Ishikawa (cell line): ENCODE data around the gene NR1D2.

ENCODE experiments used
- CEBPB ChIP-seq: IDR thresholded peaks from 2 replicates; pipeline ENCODE4 v1.6.1; 2012
- CREB1 ChIP-seq: IDR thresholded peaks from 2 replicates; pipeline ENCODE4 v1.6.1; 2012; ENCODE audit warnings: low read depth
- EGR1 ChIP-seq: IDR thresholded peaks from 2 replicates; pipeline ENCODE4 v1.6.1; 2012
- EP300 ChIP-seq: IDR thresholded peaks from 2 replicates; pipeline ENCODE4 v1.6.1; 2012; ENCODE audit warnings: borderline replicate concordance
- FOXM1 ChIP-seq: IDR thresholded peaks from 2 replicates; pipeline ENCODE4 v1.6.1; 2012; ENCODE audit warnings: low read depth, borderline replicate concordance
- MAX ChIP-seq: IDR thresholded peaks from 2 replicates; pipeline ENCODE4 v1.6.1; 2012
- NFIC ChIP-seq: IDR thresholded peaks from 2 replicates; pipeline ENCODE4 v1.6.1; 2012
- RAD21 ChIP-seq: IDR thresholded peaks from 2 replicates; pipeline ENCODE4 v1.6.1; 2012; ENCODE audit warnings: low read depth
- REST ChIP-seq: IDR thresholded peaks from 2 replicates; pipeline ENCODE4 v1.6.1; 2012; ENCODE audit warnings: low read depth, mild to moderate bottlenecking
- TAF1 ChIP-seq: IDR thresholded peaks from 2 replicates; pipeline ENCODE4 v1.6.1; 2012; ENCODE audit warnings: low read depth, mild to moderate bottlenecking
- TCF12 ChIP-seq: IDR thresholded peaks from 2 replicates; pipeline ENCODE4 v1.6.1; 2012; ENCODE audit warnings: low read depth
- TEAD4 ChIP-seq: IDR thresholded peaks from 2 replicates; pipeline ENCODE4 v1.6.1; 2012
- USF1 ChIP-seq: IDR thresholded peaks from 2 replicates; pipeline ENCODE4 v1.6.1; 2012
- YY1 ChIP-seq: IDR thresholded peaks from 2 replicates; pipeline ENCODE4 v1.6.1; 2012; ENCODE audit warnings: low read depth
- ZBTB7A ChIP-seq: IDR thresholded peaks from 2 replicates; pipeline ENCODE4 v1.6.1; 2012; ENCODE audit warnings: low read depth

Gene NR1D2

GRCh38 chr3:23991306-23991682 lies 46.2 kb downstream of the NR1D2 start:
- no peak for TF ChIP-seq FOXM1
- TF ChIP-seq RAD21: no peak
- no peak for TF ChIP-seq EGR1
- TF ChIP-seq YY1: no peak
- no peak for TF ChIP-seq CREB1
- TF ChIP-seq TAF1: no peak
- TF ChIP-seq CEBPB: no peak
- no peak for TF ChIP-seq REST
- no peak for TF ChIP-seq USF1
- no peak for TF ChIP-seq NFIC
- TF ChIP-seq TCF12: no peak

- TF ChIP-seq TCF12: 0 out of 2 replicates have a peak, but pooled peaks have one; percentile 21
- TF ChIP-seq CEBPB: peak; percentile 55; the same call in 1 of the 2 replicates
- TF ChIP-seq YY1: no peak
- TF ChIP-seq TAF1: no peak
- TF ChIP-seq TEAD4: 0 out of 2 replicates have a peak, but pooled peaks have one; percentile 11
- TF ChIP-seq NFIC: peak; percentile 57
- TF ChIP-seq EGR1: no peak
Observed at GRCh38 chr3:23991683-23992628, 46.9 kb downstream of the NR1D2 start.

- TF ChIP-seq EP300: no peak
- no peak for TF ChIP-seq YY1
- TF ChIP-seq TEAD4: no peak
- no peak for TF ChIP-seq CREB1
- no peak for TF ChIP-seq NFIC
- TF ChIP-seq CEBPB: no peak
- no peak for TF ChIP-seq EGR1
- TF ChIP-seq REST: no peak
- no peak for TF ChIP-seq MAX
- TF ChIP-seq FOXM1: no peak
- TF ChIP-seq ZBTB7A: no peak
- TF ChIP-seq USF1: no peak
- no peak for TF ChIP-seq RAD21
- TF ChIP-seq TAF1: no peak
- TF ChIP-seq TCF12: no peak
Observed at GRCh38 chr3:23993556-23994243, 48.6 kb downstream of the NR1D2 start.

GRCh38 chr3:23994244-23994569 lies 49.1 kb downstream of the NR1D2 start:
- TF ChIP-seq TCF12 (no peak), NFIC (no peak), EP300 (no peak), EGR1 (no peak), RAD21 (no peak), YY1 (no peak), REST (no peak), TEAD4 (no peak), CEBPB (no peak), MAX (no peak), USF1 (no peak), CREB1 (no peak), TAF1 (no peak), ZBTB7A (no peak), FOXM1 (no peak)
